ENCODE results near the gene TNFRSF8.

The TNFRSF8 gene

DNA sequence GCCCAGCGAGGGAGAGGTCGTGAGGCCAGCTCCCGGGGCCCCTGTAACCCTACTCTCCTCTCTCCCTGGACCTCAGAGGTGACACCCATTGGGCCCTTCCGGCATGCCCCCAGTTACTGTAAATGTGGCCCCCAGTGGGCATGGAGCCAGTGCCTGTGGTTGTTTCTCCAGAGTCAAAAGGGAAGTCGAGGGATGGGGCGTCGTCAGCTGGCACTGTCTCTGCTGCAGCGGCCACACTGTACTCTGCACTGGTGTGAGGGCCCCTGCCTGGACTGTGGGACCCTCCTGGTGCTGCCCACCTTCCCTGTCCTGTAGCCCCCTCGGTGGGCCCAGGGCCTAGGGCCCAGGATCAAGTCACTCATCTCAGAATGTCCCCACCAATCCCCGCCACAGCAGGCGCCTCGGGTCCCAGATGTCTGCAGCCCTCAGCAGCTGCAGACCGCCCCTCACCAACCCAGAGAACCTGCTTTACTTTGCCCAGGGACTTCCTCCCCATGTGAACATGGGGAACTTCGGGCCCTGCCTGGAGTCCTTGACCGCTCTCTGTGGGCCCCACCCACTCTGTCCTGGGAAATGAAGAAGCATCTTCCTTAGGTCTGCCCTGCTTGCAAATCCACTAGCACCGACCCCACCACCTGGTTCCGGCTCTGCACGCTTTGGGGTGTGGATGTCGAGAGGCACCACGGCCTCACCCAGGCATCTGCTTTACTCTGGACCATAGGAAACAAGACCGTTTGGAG, 80.0 kb downstream of the TNFRSF8 start:
- no peak for DNase-seq (ENCODE audit: low spot score)

GRCh38 chr1:12143631-12144155, 80.6 kb downstream of the TNFRSF8 start:
- DNase-seq (ENCODE audit: low spot score), result no peak

GRCh38 chr1:12144236-12144635, 81.1 kb downstream of the TNFRSF8 start:
- no peak for DNase-seq (ENCODE audit: low spot score)

DNA sequence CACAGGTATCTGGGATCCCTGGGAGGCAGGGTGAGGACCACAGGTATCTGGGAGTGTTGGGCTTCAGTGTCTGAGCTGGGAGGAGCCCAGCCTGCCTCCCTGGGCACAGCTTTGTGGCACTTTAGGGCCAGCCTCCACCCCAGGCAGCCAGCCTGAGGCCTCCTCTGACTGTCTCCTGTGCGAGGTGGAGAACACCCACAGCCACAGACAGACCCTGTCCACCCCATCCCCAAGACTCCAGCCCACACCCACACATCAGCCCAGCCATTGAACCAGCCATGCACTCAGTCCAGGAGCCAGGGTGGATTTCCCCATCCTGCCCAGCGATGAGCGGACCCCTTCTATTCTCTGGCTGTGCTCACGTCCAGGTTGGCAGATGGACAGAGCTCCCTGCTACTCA, 81.9 kb downstream of the TNFRSF8 start:
- DNase-seq (ENCODE audit: low spot score), result no peak

DNA sequence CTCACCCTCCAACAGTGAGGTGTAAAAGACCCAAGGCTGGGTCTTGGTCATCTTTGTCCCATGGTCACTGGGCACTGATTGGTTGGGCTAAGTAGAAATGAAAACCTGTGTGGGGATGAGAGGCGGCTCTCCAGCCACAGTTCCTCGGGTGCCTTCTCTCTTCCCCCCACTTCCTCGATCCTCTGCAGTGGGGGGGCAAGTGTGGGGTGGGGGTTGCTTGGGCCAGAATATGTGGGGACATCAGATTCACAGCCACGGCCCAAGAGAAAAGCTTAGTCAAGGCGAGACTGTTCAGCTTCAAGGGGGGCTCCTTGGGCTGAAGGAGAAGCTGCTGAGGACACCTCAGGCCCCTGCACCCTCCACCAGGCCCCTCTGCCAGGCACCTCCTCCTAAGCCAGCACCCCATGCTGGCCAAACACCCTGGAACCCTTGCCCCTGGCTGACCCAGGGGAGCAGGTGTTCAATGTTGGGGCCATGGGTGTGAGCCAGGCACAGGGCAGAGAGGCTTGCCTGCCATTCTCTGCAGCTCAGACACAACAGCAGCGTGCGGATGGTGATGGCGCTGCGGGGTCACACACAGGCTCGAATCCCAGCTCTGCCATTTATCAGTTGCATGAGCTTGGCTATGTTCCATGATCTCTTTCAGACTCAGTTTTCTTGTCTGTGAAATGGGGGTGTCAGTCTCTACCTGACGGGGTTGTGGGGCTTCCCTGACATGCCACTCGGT, 82.7 kb downstream of the TNFRSF8 start:
- no peak for DNase-seq (ENCODE audit: low spot score)

- no peak for DNase-seq (ENCODE audit: low spot score)
These were observed 83.4 kb downstream of the TNFRSF8 start for GRCh38 chr1:12146343-12147112.

- no peak for DNase-seq (ENCODE audit: low spot score)
These were observed 84.1 kb downstream of the TNFRSF8 start for GRCh38 chr1:12147201-12147701.

DNA sequence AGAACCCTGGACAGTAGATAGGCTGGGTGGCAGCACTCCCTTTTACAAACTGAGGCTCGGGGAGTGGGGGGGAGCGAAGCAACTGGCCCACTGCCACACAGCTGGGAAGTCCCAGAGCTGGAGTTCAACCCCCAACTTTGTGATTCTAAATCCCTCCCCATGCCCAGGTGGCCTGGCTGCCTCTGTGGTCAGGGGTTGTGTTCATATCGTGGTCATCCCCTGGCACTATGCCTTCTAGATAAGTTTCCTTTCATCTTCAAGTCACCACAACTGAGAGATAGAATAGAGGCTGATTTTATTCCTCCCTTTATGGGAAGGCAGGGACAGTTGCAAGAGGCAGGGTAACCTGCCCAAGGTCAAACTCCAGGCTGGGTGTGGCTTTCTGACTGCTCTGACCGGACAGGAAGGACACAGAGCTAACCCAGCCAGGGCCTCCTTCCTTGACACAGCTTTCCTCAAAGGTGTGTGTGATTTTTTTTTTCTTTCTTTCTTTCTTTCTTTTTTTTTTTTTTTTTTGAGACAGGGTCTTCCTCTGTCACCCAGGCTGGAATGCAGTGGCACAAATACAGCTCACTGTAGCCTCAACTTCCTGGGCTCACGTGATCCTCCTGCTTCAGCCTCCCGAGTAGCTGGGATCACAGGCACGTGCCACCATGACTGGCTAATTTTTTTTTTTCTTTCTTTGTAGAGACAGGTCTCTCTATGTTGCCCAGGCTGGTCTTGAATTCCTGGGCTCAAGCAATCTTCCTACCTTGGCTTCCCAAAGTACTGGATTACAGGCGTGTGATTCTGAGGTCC, 85.3 kb downstream of the TNFRSF8 start:
- peak; percentile 67 for DNase-seq (ENCODE audit: low spot score)

DNA sequence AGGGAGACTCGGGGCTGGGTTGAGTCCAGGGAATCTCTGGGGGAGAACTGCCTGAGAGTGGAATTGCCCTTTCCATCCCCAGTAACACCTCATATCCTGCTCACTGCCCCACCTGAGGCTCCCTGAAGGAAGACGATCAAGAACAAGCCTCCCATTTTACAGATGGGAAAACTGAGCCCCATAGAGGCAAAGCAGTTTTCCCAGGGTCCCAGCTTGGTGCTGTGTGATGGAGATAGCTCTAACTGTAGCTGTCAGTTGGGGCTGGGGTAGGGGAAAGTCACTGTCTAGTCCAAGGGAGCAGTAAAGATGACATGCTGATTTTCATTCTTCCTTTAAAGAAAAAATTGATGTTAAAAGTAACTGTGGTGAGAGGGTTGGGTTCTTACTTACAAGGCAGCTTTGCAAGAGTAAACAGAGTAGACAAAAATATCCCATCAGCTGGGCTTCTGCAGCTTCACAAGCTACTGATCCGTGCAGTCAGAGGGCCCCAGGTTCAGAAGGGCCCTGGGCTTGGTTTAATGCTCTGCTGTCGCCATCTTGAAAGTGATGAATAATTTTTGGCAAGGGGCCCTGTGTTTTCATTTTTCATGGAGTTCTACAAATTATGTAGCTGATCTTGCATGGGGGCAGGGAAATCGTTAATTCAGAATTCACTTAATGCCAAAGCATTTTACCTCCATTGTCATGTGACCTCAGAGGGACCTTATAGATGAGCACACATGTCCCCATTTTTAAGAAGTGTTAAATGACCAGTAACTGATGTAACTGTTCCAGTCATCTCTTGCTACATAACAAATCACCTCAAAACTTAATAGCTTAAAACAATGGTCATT, 86.1 kb downstream of the TNFRSF8 start:
- DNase-seq (ENCODE audit: low spot score), result no peak

DNA sequence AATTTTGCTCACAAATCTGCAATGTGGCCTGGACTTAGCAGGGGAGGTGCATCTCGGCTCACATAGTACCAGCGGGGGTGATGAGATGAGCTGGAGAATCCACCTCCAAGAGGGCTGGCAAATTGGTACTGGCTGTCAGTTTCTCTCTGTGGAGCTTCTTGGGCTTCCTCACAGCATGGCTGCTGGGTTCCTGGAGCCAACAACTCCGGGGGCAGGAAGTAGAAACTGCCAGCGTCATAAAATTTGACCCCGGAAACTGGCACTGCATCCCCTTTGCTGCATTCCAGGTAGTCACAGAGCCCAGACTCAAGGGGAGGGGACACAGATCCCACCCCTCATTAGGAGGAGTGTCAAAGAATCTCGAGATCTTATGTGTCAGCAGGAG, 86.7 kb downstream of the TNFRSF8 start:
- DNase-seq (ENCODE audit: low spot score), result no peak

GRCh38 chr1:12150456-12151200, 87.5 kb downstream of the TNFRSF8 start:
- no peak for DNase-seq (ENCODE audit: low spot score)

GRCh38 chr1:12151465-12151864, 88.4 kb downstream of the TNFRSF8 start:
- DNase-seq (ENCODE audit: low spot score), result no peak

- no peak for DNase-seq (ENCODE audit: low spot score)
These were observed 89.2 kb downstream of the TNFRSF8 start for GRCh38 chr1:12152113-12152891.

- DNase-seq (ENCODE audit: low spot score), result no peak
These were observed 90.2 kb downstream of the TNFRSF8 start for GRCh38 chr1:12153181-12153785.

DNA sequence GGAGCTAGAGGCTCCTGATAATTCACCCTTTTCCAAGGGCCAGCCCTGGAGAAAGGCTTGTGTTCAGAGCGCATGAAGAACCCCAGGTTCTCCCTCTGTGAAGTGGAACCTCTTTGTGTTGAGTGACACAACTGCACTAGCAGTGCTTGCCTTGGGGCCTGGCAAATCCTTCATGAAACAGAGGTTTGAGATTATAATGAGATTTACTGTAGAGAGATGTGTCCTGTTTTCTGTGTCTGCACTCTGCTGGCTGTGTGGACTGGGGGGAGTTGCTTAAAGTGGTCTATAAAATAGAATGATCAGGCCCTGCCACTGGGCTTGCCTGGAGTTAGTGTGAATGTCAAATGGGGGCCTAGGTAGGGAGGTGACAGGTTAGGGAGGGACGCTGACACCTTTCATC, 92.2 kb downstream of the TNFRSF8 start:
- no peak for DNase-seq (ENCODE audit: low spot score)

DNA sequence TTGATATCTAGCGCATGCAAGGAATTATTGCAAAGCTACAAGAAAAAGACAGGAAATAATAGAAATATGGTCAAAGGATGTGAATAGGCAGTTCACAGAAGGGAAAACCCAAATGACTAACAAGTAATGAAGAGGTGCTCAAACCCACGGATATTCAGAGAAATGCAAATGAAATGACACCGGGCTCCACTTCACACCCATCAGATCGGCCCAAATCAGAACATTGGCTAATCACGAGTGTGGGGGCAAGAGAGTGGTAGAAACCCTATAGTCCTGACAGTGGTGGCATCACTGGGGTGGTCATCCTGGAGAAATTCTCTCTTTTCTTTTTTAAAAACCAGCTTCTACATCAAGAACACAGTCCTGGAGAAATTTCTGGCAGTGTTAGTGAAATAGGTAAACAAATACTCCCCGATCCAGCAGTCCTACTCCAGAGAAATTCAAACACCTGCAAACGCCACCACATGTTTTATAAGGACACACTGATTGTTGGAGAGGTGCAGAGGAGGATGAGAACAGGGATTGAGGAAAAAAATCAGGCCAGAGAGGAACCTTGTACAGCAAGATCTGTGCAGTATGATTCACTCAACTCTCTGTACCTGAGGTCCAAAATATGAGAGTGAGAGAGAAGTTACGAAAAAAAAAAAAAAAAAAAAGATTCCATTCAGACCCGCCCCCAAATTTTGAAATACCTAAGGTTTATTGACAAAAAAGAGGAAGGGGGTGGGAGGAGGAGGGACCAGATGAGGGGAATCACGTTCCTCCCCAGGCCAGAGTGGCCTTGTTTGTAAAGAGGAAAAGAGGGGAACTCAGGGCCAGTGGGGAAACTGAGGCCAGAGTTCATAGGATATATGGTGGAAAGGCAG, 94.5 kb downstream of the TNFRSF8 start:
- no peak for DNase-seq (ENCODE audit: low spot score)

GRCh38 chr1:12158357-12159092, 95.4 kb downstream of the TNFRSF8 start:
- DNase-seq (ENCODE audit: low spot score), result no peak
